Measurements from ENCODE around the gene NSRP1.

DNA sequence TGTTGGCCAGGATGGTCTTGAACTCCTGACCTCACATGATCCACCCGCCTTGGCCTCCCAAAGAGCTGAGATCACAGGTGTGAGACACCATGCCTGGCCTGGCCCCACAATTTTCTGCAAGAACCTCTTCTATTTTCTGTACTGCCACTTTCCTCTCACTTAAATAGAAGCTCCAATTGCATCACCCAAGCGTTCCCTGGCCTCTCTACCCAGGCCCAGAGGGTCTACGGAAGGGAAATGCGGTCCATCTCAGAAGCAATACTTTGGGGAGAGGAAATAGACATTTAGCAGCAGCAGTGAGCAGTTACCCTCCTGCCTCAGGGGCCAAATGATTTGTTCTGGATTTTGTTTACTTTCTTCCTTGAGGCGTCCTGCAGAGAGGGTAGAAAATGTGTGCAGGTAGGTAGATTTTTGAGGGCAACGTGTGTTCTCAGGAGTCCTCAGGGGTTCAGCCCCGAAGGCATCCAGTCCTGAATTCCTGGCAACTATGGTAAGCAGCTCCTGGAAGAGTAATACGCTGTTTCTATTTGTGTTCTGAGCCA is 107.9 kb downstream of the NSRP1 start:
- TF ChIP-seq MZF1 (tag by site-specific recombination; IDR thresholded peaks at IDR 0.05; ENCODE audit: borderline replicate concordance) (no peak), CTCF (tag by site-specific recombination; IDR thresholded peaks at IDR 0.05) (no peak), ATF2 (tag by site-specific recombination; IDR thresholded peaks at IDR 0.05; ENCODE audit: low read depth) (no peak), REPIN1 (tag by site-specific recombination; IDR thresholded peaks at IDR 0.05; ENCODE audit: low read depth) (no peak), ZNF274 (IDR thresholded peaks at IDR 0.05; ENCODE audit: low read length) (no peak), ZNF274 (tag by site-specific recombination; IDR thresholded peaks at IDR 0.05; ENCODE audit: borderline replicate concordance) (no peak), PRDM1 (tag by site-specific recombination; IDR thresholded peaks at IDR 0.05) (no peak), TCF7L2 (IDR thresholded peaks at IDR 0.05; ENCODE audit: borderline replicate concordance, low read depth, low read length) (no peak), ZNF660 (tag by site-specific recombination; IDR thresholded peaks at IDR 0.05) (no peak), KLF17 (tag by site-specific recombination; IDR thresholded peaks at IDR 0.05) (no peak)
